Mesenchymal stem cell (in vitro differentiated cells and primary cell): ENCODE results near the gene RENBP.

Source experiments
- DNase-seq: peaks from one replicate; pipeline ENCODE4 v3.0.0-alpha.2; 2013
- H2AFZ ChIP-seq: one replicate; pipeline ENCODE4 v1.6.1; 2013; ENCODE audit warnings: low read depth, mild to moderate bottlenecking, control low read depth, inconsistent platforms, low read length, moderate library complexity
- H2AK5ac ChIP-seq: 2 replicates; pipeline ENCODE4 v1.6.1; 2013; ENCODE audit warnings: low read length, moderate library complexity, mild to moderate bottlenecking, inconsistent platforms; ENCODE audit not compliant: severe bottlenecking
- H2BK120ac ChIP-seq: one replicate; pipeline ENCODE4 v1.6.1; 2013; ENCODE audit warnings: low read depth, mild to moderate bottlenecking, inconsistent platforms, low read length, moderate library complexity
- H2BK12ac ChIP-seq, 2 experiments: one replicate each; pipeline ENCODE4 v1.6.1; 2013; ENCODE audit warnings: inconsistent platforms in 2 of 2, low read length in 2 of 2, mild to moderate bottlenecking in 2 of 2, moderate library complexity in 2 of 2, control low read depth in 1 of 2
- H2BK15ac ChIP-seq: one replicate; pipeline ENCODE4 v1.6.1; 2013; ENCODE audit warnings: mild to moderate bottlenecking, low read depth, inconsistent platforms; ENCODE audit not compliant: poor library complexity, severe bottlenecking
- H2BK5ac ChIP-seq: 2 replicates; pipeline ENCODE4 v1.6.1; 2013; ENCODE audit warnings: low read depth, mild to moderate bottlenecking, low read length, control low read depth, inconsistent platforms; ENCODE audit not compliant: poor library complexity, severe bottlenecking
- H3K14ac ChIP-seq, 2 experiments: one replicate each; pipeline ENCODE4 v1.6.1; 2013; ENCODE audit warnings: inconsistent platforms in 2 of 2, low read length in 2 of 2, control low read depth in 1 of 2, mild to moderate bottlenecking in 1 of 2, moderate library complexity in 1 of 2
- H3K18ac ChIP-seq, 2 experiments: one replicate each; pipeline ENCODE4 v1.6.1; 2013; ENCODE audit warnings: inconsistent platforms in 2 of 2, low read length in 2 of 2, control low read depth in 1 of 2, low read depth in 1 of 2, mild to moderate bottlenecking in 1 of 2
- H3K23ac ChIP-seq, 2 experiments: one replicate each; pipeline ENCODE4 v1.6.1; 2013; ENCODE audit warnings: inconsistent platforms in 2 of 2, low read length in 2 of 2, mild to moderate bottlenecking in 2 of 2, moderate library complexity in 2 of 2, control low read depth in 1 of 2
- H3K27ac ChIP-seq: 2 replicates; pipeline ENCODE4 v1.5.1; 2013; ENCODE audit warnings: mild to moderate bottlenecking, moderate library complexity, low read length, control low read depth, inconsistent platforms; ENCODE audit not compliant: poor library complexity, severe bottlenecking
- H3K27me3 ChIP-seq, 2 experiments: 2 replicates each; pipeline versions ENCODE4 v1.6.1 to v1.7.0; 2013; ENCODE audit warnings: low read length in 2 of 2, mild to moderate bottlenecking in 2 of 2, moderate library complexity in 2 of 2, control low read depth in 1 of 2, inconsistent platforms in 1 of 2; ENCODE audit not compliant: control insufficient read depth in 1 of 2, insufficient read depth in 1 of 2
- H3K36me3 ChIP-seq, 2 experiments: 2 replicates each; pipeline versions ENCODE4 v1.6.1 to v1.7.0; 2013; ENCODE audit warnings: low read length in 2 of 2, control low read depth in 1 of 2, inconsistent platforms in 1 of 2, low read depth in 1 of 2, mild to moderate bottlenecking in 1 of 2; ENCODE audit not compliant: insufficient read depth in 2 of 2, control insufficient read depth in 1 of 2
- H3K4ac ChIP-seq, 2 experiments: one replicate each; pipeline ENCODE4 v1.6.1; 2013; ENCODE audit warnings: inconsistent platforms in 2 of 2, low read length in 2 of 2, mild to moderate bottlenecking in 2 of 2, moderate library complexity in 2 of 2, control low read depth in 1 of 2, low read depth in 1 of 2
- H3K4me1 ChIP-seq: 2 replicates; pipeline ENCODE4 v1.6.1; 2013; ENCODE audit warnings: low read depth, low read length, control low read depth; ENCODE audit not compliant: control insufficient read depth, insufficient read depth
- H3K4me2 ChIP-seq: 2 replicates; pipeline ENCODE4 v1.6.1; 2013; ENCODE audit warnings: low read length, mild to moderate bottlenecking, inconsistent platforms; ENCODE audit not compliant: poor library complexity, severe bottlenecking
- H3K4me3 ChIP-seq, 2 experiments: 2 replicates each; pipeline versions ENCODE4 v1.5.1 to v1.7.0; 2013; ENCODE audit warnings: low read length in 2 of 2, mild to moderate bottlenecking in 2 of 2, control low read depth in 1 of 2, low read depth in 1 of 2; ENCODE audit not compliant: insufficient read depth in 1 of 2
- H3K79me1 ChIP-seq: replicated peaks from 2 replicates; pipeline ENCODE4 v1.6.1; 2013; ENCODE audit warnings: mild to moderate bottlenecking, control low read depth, low read length, inconsistent platforms; ENCODE audit not compliant: poor library complexity, severe bottlenecking
- H3K9ac ChIP-seq: 2 replicates; pipeline ENCODE4 v1.7.0; 2013; ENCODE audit warnings: mild to moderate bottlenecking, low read length, moderate library complexity
- H3K9me3 ChIP-seq: 2 replicates; pipeline ENCODE4 v1.7.0; 2013; ENCODE audit warnings: mild to moderate bottlenecking, low read length; ENCODE audit not compliant: control insufficient read depth
- H4K8ac ChIP-seq: one replicate; pipeline ENCODE4 v1.6.1; 2013; ENCODE audit warnings: inconsistent platforms, mild to moderate bottlenecking, low read length, moderate library complexity
- H4K91ac ChIP-seq: one replicate; pipeline ENCODE4 v1.6.1; 2013; ENCODE audit warnings: mild to moderate bottlenecking, low read length, inconsistent platforms
- WGBS: methylation state at CpG from one replicate; pipeline ENCODE4 v1.1.7; 2013; ENCODE audit warnings: mixed read lengths; 5-methylcytosine and 5-hydroxymethylcytosine counted together

The RENBP gene

DNA sequence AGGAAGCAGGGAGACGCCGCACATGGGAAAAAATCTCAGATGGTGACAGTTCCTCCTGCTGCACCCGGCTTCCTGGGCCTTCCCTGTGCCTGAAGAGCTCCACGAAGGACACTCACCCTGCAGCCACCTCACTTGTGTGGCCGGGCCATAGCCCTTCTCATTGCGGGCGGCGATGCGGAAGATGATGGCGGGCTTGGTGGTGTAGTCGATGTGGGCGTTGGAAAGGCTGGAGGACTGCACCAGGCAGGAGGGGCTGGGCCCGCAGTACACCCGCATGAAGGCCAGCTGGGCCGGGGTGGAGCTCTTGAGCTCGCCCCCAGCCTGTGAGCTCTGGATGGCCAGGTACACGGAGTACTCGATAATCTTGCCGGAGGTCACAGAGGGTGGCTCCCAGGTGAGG, 5.7 kb upstream of the RENBP start:
- no peak overlapping the region for H2BK12ac ChIP-seq
- H3K4me3 ChIP-seq, result no peak overlapping the region

DNA sequence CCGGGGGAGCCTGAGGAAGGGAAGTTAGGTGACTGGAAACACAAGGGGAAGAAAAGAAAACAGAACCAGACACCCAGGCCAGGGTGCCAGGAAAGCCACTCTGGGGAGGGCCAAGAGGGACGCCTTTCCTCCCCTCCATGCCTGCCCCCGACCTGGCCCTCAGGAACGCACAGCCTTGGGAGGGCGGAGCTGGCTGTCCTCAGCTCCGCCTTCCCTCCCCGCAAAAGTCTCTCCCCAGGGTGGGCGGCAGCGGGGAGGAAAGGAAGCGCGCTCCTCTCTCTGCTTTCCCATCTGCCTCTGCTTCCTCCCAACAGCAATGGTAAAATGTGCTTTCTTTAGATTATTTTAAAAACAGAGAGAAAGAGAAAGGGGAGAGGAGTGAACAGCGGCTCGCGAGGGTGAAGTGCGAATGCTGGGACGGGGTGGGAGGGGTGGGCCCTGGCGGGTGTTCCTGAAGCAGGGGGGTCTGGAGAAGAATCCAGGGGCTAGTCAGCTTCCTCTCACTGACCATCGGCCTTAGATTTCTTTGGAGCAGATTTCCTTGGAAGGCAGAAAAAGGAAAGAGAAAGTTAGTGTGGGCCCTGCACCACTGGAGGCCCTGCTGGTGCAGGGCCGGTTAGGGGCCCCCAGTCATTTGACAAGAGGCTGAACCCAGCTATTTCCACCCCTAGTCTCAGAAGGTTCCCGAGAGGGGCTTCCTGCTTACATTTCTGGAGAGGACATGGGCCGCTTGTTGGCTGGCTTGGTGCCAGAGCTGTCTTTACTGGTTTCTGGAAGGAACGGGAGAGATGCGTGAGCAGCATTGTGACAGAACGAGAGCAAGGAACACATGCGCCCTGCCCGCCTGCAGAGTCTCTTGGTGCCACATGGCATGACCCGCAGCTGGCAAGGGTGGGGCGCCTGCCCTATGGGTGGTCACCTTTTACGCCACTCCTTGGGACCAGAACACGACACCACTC, 4.7 kb upstream of the RENBP start:
- H3K4me2 ChIP-seq, result no peak overlapping the region
- no peak overlapping the region for H3K9ac ChIP-seq
- no peak overlapping the region for H3K14ac ChIP-seq
- H3K27me3 ChIP-seq, result no peaks in the 10 kb centered on the region
- 58% methylated on average over 14 of the region's 30 CpGs for WGBS
- H2AK5ac ChIP-seq, result no peak overlapping the region
- peak overlapping the region; percentile 49 for H2BK120ac ChIP-seq
- peaks cover 22% of the 10 kb centered on the region for H3K79me1 ChIP-seq
- DNase-seq, result no peak
- no peak overlapping the region for H3K4me3 ChIP-seq
- H3K9me3 ChIP-seq, result no peaks in the 10 kb centered on the region
- H2BK15ac ChIP-seq, result no peak overlapping the region
- peak overlapping the region; percentile 53 for H3K27ac ChIP-seq
- H3K36me3 ChIP-seq, result peaks cover 62 to 74% of the 10 kb centered on the region in 2 experiments
- H3K4ac ChIP-seq, result peak overlapping the region in 1 of 2 experiments; percentile 24
- H2BK12ac ChIP-seq, result no peak overlapping the region
- peak overlapping the region; percentile 27 for H4K91ac ChIP-seq
- no peak overlapping the region for H3K18ac ChIP-seq
- no peak overlapping the region for H2BK5ac ChIP-seq
- peaks cover 23% of the 10 kb centered on the region for H3K4me1 ChIP-seq
- no peak overlapping the region for H3K23ac ChIP-seq
- peak overlapping the region; percentile 27 for H4K8ac ChIP-seq
- no peak overlapping the region for H2AFZ ChIP-seq

More for the DNA sequence above, 5.7 kb upstream of the RENBP start:
- H3K27me3 ChIP-seq, result no peaks in the 10 kb centered on the region
- no peak overlapping the region for H4K8ac ChIP-seq
- no peak overlapping the region for H3K18ac ChIP-seq
- peaks cover 17% of the 10 kb centered on the region for H3K4me1 ChIP-seq
- peaks cover 22% of the 10 kb centered on the region for H3K79me1 ChIP-seq
- H2BK5ac ChIP-seq, result no peak overlapping the region
- no peak overlapping the region for H3K4ac ChIP-seq
- H2BK120ac ChIP-seq, result no peak overlapping the region
- 89% methylated on average over 19 of the region's 19 CpGs for WGBS
- H2AFZ ChIP-seq, result no peak overlapping the region
- H3K9ac ChIP-seq, result no peak overlapping the region
- H3K14ac ChIP-seq, result no peak overlapping the region
- no peak overlapping the region for H4K91ac ChIP-seq
- H3K4me2 ChIP-seq, result no peak overlapping the region
- H3K27ac ChIP-seq, result no peak overlapping the region
- no peak overlapping the region for H2AK5ac ChIP-seq
- DNase-seq, result no peak
- no peak overlapping the region for H3K23ac ChIP-seq
- H3K36me3 ChIP-seq, result peaks cover 71 to 84% of the 10 kb centered on the region in 2 experiments
- no peak overlapping the region for H2BK15ac ChIP-seq
- H3K9me3 ChIP-seq, result no peaks in the 10 kb centered on the region

DNA sequence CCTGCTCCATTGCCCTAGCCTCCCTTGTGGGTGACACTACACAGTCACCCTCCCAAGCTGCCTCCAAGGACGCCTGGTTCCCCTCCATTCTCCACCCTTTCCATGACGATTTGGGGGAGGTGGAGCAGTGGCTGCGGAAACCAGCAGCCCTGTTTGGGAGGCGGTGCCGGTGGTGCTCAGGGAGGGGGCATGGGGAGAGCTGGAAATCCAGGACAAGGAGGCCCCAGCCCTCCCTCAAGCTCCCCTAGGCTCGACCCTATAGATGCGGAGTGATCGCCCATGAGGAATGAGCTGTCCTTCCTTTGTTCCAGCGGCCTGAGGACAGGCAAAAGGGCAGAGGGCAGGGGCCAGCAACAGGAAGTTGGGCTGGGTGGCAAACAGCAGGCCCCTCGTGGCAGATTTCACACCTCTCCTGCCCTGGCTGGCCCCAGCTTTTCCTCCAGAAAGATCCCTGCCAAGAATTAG, 3.6 kb upstream of the RENBP start:
- peak overlapping the region; percentile 32 for H3K27ac ChIP-seq
- H3K79me1 ChIP-seq, result peaks cover 21% of the 10 kb centered on the region
- 9% methylated on average over 5 of the region's 10 CpGs for WGBS
- H3K14ac ChIP-seq, result no peak overlapping the region
- H3K4me1 ChIP-seq, result peaks cover 26% of the 10 kb centered on the region
- H2BK15ac ChIP-seq, result no peak overlapping the region
- peaks cover 52 to 64% of the 10 kb centered on the region in 2 experiments for H3K36me3 ChIP-seq
- H3K4me3 ChIP-seq, result no peak overlapping the region
- no peaks in the 10 kb centered on the region for H3K9me3 ChIP-seq
- DNase-seq, result no peak
- no peak overlapping the region for H2AFZ ChIP-seq
- H3K4me2 ChIP-seq, result no peak overlapping the region
- peak overlapping the region; percentile 19 to 40 for H3K18ac ChIP-seq
- no peak overlapping the region for H2BK120ac ChIP-seq
- H3K4ac ChIP-seq, result peak overlapping the region in 1 of 2 experiments; percentile 51
- H4K91ac ChIP-seq, result peak overlapping the region; percentile 75
- peak overlapping the region in 1 of 2 experiments; percentile 39 for H2BK12ac ChIP-seq
- H4K8ac ChIP-seq, result peak overlapping the region; percentile 85
- no peak overlapping the region for H2AK5ac ChIP-seq
- peaks cover 0 to 3% of the 10 kb centered on the region in 2 experiments for H3K27me3 ChIP-seq
- no peak overlapping the region for H2BK5ac ChIP-seq
- H3K23ac ChIP-seq, result no peak overlapping the region
- H3K9ac ChIP-seq, result no peak overlapping the region

DNA sequence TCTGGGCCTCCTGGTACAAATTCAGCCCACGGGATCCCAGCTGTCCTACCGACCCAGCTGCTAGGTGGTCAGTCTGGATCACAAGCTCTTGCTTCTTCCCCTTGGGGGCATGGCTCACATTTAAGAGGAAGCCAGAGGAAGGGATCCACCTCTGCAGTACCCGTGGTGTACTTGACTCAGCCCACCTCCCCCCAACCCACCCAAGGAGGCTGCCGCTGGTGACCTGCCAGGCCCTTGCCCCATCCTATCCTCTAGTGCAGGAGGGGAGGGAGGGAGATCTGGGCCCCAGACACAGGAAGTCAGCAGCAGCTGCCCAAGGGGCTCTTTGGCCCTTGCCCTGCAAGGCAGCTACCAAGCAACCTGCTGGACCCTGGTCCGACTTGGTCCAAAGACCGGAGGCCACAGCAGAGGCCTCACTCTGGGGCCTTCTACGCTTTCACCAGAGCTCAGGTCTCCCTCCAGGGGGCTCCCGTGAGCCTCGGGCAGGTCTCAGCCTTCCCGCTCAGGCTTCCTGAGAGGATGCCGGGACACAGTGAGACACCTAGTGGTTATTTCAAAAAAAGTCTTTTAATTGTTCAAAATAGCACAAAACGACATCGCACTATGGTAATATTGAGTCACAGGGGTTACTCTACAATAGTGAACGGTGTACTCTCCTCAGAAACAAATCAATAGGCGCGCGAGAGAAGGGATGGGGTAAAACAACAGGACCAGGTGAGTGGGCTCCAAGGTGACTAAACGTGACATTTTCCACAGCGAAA, 2.7 kb upstream of the RENBP start:
- no peak overlapping the region for H2BK15ac ChIP-seq
- no peak overlapping the region for H2BK120ac ChIP-seq
- H2AFZ ChIP-seq, result no peak overlapping the region
- H3K23ac ChIP-seq, result no peak overlapping the region
- peak overlapping the region; percentile 27 for H4K91ac ChIP-seq
- peaks cover 44 to 55% of the 10 kb centered on the region in 2 experiments for H3K36me3 ChIP-seq
- no peak overlapping the region for H2BK5ac ChIP-seq
- H3K27me3 ChIP-seq, result peaks cover 0 to 3% of the 10 kb centered on the region in 2 experiments
- H3K79me1 ChIP-seq, result peaks cover 12% of the 10 kb centered on the region
- peaks cover 26% of the 10 kb centered on the region for H3K4me1 ChIP-seq
- H4K8ac ChIP-seq, result no peak overlapping the region
- no peak overlapping the region for H3K4me2 ChIP-seq
- peak; percentile 82 for DNase-seq
- H3K4me3 ChIP-seq, result no peak overlapping the region
- H3K18ac ChIP-seq, result peak overlapping the region; percentile 30 to 33
- no peak overlapping the region for H2BK12ac ChIP-seq
- H3K4ac ChIP-seq, result no peak overlapping the region
- H3K9ac ChIP-seq, result peak overlapping the region; percentile 11
- no peak overlapping the region for H3K27ac ChIP-seq
- no peaks in the 10 kb centered on the region for H3K9me3 ChIP-seq
- WGBS, result 53% methylated on average over 7 of the region's 19 CpGs
- H2AK5ac ChIP-seq, result no peak overlapping the region
- H3K14ac ChIP-seq, result no peak overlapping the region
